IPS DF 6.9 (cell line): ENCODE results near the gene MID2.
"Not testable (repeated sequence)": the region's sequence is repeated elsewhere in the genome, so short reads cannot be mapped to it uniquely, and the experiment has no call there.

Experiments used
- DNase-seq: peaks from one replicate; pipeline ENCODE4 v3.0.0-alpha.2; 2013; ENCODE audit warnings: low read depth, low spot score
- H3K27ac ChIP-seq: one replicate; pipeline ENCODE4 v1.5.1; 2013; ENCODE audit warnings: low read length, control low read depth
- H3K27me3 ChIP-seq: 2 replicates; pipeline ENCODE4 v1.6.1; 2013; ENCODE audit warnings: mild to moderate bottlenecking, low read length; ENCODE audit not compliant: control insufficient read depth, insufficient read depth
- H3K36me3 ChIP-seq: 2 replicates; pipeline ENCODE4 v1.6.1; 2013; ENCODE audit warnings: low read length; ENCODE audit not compliant: control insufficient read depth, insufficient read depth
- H3K4me1 ChIP-seq: 2 replicates; pipeline ENCODE4 v1.6.1; 2013; ENCODE audit warnings: low read length; ENCODE audit not compliant: control insufficient read depth, insufficient read depth
- H3K4me3 ChIP-seq: 2 replicates; pipeline ENCODE4 v1.5.1; 2013; ENCODE audit warnings: mild to moderate bottlenecking, low read length
- H3K9me3 ChIP-seq: 2 replicates; pipeline ENCODE4 v1.6.1; 2013; ENCODE audit warnings: low read length, inconsistent platforms; ENCODE audit not compliant: control insufficient read depth, insufficient read depth
- WGBS: extraction: QIAGEN DNeasy Blood & Tissue Kit; methylation state at CpG from one replicate; pipeline ENCODE4 v1.1.7; 2013; ENCODE audit warnings: mixed read lengths, missing lambda C conversion rate; ENCODE audit not compliant: insufficient read length, insufficient coverage; 5-methylcytosine and 5-hydroxymethylcytosine counted together

The MID2 gene

DNA sequence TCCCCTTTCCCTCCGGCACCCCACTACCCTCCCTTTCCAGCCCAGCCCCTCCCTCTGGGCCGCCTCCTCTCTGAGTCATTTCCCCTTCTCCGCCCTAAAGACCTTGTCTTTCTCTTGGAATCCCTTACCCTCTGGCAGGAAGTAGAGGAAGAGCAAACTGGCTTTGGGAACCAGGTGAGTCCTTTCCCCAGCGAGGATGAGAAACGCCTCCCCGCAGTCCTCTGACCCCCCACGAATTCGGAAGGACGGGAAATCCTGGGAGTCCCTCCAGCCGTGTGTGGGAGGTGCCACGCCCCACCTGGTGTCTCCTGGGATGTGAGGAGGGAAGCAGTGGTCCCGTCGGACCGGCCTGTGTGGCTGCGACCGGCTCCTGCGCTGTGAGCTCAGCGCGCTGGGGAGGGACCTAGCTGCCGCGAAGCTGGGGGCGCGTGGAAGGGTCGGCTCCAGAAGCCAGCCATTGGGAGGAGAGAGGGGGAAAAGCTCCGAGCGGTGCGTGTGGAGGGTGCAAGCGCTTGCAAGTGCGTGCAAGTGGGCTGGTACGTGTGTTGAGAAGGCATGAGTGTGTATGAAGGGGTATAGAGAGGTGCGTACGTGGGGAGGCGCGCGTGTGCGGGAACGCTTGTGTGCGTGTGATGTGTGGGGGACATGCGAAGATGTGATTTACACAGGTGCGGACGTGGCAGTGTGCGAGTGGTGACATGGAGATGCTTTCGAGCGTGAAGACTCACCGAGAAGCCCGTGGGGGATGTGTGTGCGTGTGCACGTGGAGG lies 110.2 kb downstream of the MID2 start:
- Histone ChIP-seq H3K9me3 (no peaks in the 10 kb centered on the region), H3K27ac (no peak overlapping the region), H3K27me3 (no peaks in the 10 kb centered on the region), H3K4me1 (no peaks in the 10 kb centered on the region), H3K4me3 (peak overlapping the region; percentile 81; the same call in 1 of the 2 replicates), H3K36me3 (no peaks in the 10 kb centered on the region; the same call in 1 of the 2 replicates)
- no peak for DNase-seq
- WGBS: no CpG with 5 or more reads among the region's 48 CpGs

DNA sequence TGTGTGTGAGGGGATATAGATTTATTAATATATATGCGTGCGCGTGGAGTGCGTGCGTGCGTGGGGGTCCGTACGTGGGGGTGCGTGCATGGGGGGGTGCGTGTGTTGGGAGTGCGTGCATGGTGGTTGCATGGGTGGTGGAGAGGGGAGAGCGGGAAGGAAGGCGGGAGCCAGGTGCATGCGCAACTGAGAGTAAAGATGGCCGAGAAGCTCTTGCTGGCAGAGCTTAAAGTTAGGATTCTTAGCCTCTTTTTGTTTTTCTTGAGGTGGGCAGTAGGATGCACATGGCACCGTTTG lies 110.7 kb downstream of the MID2 start:
- DNase-seq: no peak
- Histone ChIP-seq H3K9me3 (no peaks in the 10 kb centered on the region), H3K4me3 (peak overlapping the region; percentile 81; the same call in 1 of the 2 replicates), H3K4me1 (no peaks in the 10 kb centered on the region), H3K27ac (no peak overlapping the region), H3K36me3 (no peaks in the 10 kb centered on the region; the same call in 1 of the 2 replicates), H3K27me3 (no peaks in the 10 kb centered on the region)
- no CpG with 5 or more reads among the region's 16 CpGs for WGBS

DNA sequence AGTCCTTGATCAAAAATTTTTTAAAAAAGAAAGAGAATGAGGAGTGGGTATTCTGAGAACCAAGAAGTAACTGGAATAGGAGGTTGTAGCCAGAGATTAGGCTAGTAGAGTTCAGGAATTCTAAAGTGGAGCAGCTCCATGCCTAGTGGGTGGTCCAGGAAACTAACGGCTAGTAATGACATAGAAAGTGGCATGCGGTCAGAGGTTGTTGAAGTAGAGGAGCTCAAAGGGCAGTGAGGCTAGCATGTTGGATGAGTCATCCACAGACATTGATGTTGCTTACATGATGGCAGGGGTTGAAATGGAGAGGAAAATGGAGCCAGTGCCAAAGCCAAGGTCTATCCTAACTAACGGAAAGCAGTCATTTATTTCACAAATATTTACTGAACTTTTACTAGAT lies 114.4 kb downstream of the MID2 start:
- WGBS: no CpG with 5 or more reads among the region's 3 CpGs
- Histone ChIP-seq H3K4me3 (no peak overlapping the region), H3K4me1 (no peaks in the 10 kb centered on the region), H3K27me3 (no peaks in the 10 kb centered on the region), H3K9me3 (no peaks in the 10 kb centered on the region), H3K36me3 (no peaks in the 10 kb centered on the region; the same call in 1 of the 2 replicates), H3K27ac (no peak overlapping the region)
- no peak for DNase-seq

DNA sequence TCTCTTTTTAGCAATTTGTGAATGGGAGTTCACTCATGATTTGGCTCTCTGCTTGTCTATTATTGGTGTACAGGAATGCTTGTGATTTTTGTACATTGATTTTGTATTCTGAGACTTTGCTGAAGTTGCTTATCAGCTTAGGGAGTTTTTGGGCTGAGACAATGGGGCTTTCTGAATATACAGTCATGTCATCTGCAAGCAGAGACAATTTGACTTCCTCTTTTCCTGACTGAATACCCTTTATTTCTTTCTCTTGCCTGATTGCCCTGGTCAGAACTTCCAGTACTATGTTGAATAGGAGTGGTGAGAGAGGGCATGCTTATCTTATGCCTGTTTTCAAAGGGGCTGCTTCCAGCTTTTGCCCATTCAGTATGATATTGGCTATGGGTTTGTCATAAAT lies 129.7 kb downstream of the MID2 start:
- H3K36me3 ChIP-seq, H3K4me1 ChIP-seq, H3K4me3 ChIP-seq, H3K27ac ChIP-seq, DNase-seq, H3K27me3 ChIP-seq, H3K9me3 ChIP-seq: not testable (repeated sequence)

- Histone ChIP-seq H3K4me1 (no peaks in the 10 kb centered on the region), H3K9me3 (no peaks in the 10 kb centered on the region), H3K4me3 (no peak overlapping the region), H3K36me3 (no peaks in the 10 kb centered on the region; the same call in 1 of the 2 replicates), H3K27ac (no peak overlapping the region), H3K27me3 (no peaks in the 10 kb centered on the region)
- DNase-seq: no peak
- WGBS: no CpG with 5 or more reads among the region's 5 CpGs
These were observed 143.0 kb downstream of the MID2 start for GRCh38 chrX:107968623-107969022.

- no peak overlapping the region for H3K27ac ChIP-seq
- no peaks in the 10 kb centered on the region for H3K4me1 ChIP-seq
- no peaks in the 10 kb centered on the region for H3K9me3 ChIP-seq
- H3K36me3 ChIP-seq: no peaks in the 10 kb centered on the region
- no peaks in the 10 kb centered on the region for H3K27me3 ChIP-seq
- no peak overlapping the region for H3K4me3 ChIP-seq
- DNase-seq: no peak
- WGBS: no CpG with 5 or more reads among the region's 2 CpGs
These were observed 144.4 kb downstream of the MID2 start for GRCh38 chrX:107970073-107970472.

DNA sequence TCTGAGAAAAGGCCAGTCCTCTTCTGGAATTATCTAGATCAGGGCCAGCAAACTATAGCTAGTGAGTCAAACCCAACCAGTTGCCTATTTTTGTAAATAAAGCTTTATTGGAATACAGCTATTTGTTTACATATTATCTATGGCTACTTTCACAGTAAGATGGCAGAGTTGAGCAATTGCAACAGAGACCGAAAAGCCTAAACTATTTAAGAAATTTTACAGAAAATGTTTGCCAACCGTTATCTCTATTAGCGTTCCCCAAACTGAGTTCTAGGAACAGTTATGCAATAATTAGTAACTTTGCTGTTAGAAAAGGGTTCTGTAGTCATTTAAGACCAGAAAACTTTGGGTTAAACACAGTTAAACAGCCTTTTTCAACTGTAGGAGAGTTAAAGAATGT lies 146.0 kb downstream of the MID2 start:
- no peak overlapping the region for H3K4me3 ChIP-seq
- no CpG with 5 or more reads among the region's 3 CpGs for WGBS
- DNase-seq: no peak
- no peaks in the 10 kb centered on the region for H3K9me3 ChIP-seq
- no peaks in the 10 kb centered on the region for H3K27me3 ChIP-seq
- no peak overlapping the region for H3K27ac ChIP-seq
- H3K36me3 ChIP-seq: no peaks in the 10 kb centered on the region
- H3K4me1 ChIP-seq: no peaks in the 10 kb centered on the region
